Glutamatergic neuron (in vitro differentiated cells): ENCODE measurements around the gene TMEM170B. TPM values are rescaled to one million over a fixed set of nuclear protein-coding genes. Genes with fewer than 3 reads are reported as not detected.
A peak's percentile ranks its signal among the peaks of the same experiment; 100 is the strongest.

Source experiments
- DNase-seq: peaks from one replicate; pipeline ENCODE4 v3.0.0; 2022
- H3K27ac Mint-ChIP-seq: one replicate; pipeline ENCODE4 v1.8.0; 2020; ENCODE audit warnings: mild to moderate bottlenecking, mixed read lengths, inconsistent platforms; ENCODE audit not compliant: unreplicated experiment
- H3K27me3 Mint-ChIP-seq: one replicate; pipeline ENCODE4 v1.8.0; 2020; ENCODE audit warnings: mild to moderate bottlenecking, moderate library complexity, mixed read lengths, inconsistent platforms; ENCODE audit not compliant: unreplicated experiment
- H3K36me3 Mint-ChIP-seq: one replicate; pipeline ENCODE4 v1.8.0; 2020; ENCODE audit warnings: mild to moderate bottlenecking, mixed read lengths, inconsistent platforms; ENCODE audit not compliant: unreplicated experiment
- H3K4me1 Mint-ChIP-seq: one replicate; pipeline ENCODE4 v1.8.0; 2020; ENCODE audit warnings: mild to moderate bottlenecking, low read depth, mixed read lengths, inconsistent platforms; ENCODE audit not compliant: unreplicated experiment
- H3K4me3 Mint-ChIP-seq: one replicate; pipeline ENCODE4 v1.8.0; 2020; ENCODE audit warnings: mild to moderate bottlenecking, mixed read lengths, inconsistent platforms; ENCODE audit not compliant: unreplicated experiment
- H3K9me3 Mint-ChIP-seq: one replicate; pipeline ENCODE4 v1.8.0; 2020; ENCODE audit warnings: mild to moderate bottlenecking, moderate library complexity, mixed read lengths, inconsistent platforms; ENCODE audit not compliant: unreplicated experiment
- CTCF ChIP-seq: fragments of 200-600 bp; sonication (generic); IDR thresholded peaks from one replicate; pipeline ENCODE4 v1.5.0; 2021; ENCODE audit not compliant: partially characterized antibody, unreplicated experiment
- total RNA-seq: library from RNA; stranded (reverse); fragmentation: NEBNext Ultra II Directional; extraction: Animal tissue kit (Norgen Biotek cat#: 25700); gene quantifications from one replicate; pipeline ENCODE4 v1.2.1, GENCODE V29; 2021; ENCODE audit not compliant: unreplicated experiment

The TMEM170B gene
- total RNA-seq, 1 donor from 2014 or later = 11.0 TPM

- no peak for TF ChIP-seq CTCF
- Mint-ChIP-seq H3K36me3 (no peaks in the 10 kb centered on the region), H3K9me3 (peaks cover 2% of the 10 kb centered on the region), H3K27me3 (no peaks in the 10 kb centered on the region), H3K27ac (no peak overlapping the region), H3K4me3 (no peak overlapping the region), H3K4me1 (no peaks in the 10 kb centered on the region)
- no peak for DNase-seq
Measured at GRCh38 chr6:11493974-11494373, 43.6 kb upstream of the TMEM170B start.

- Mint-ChIP-seq H3K9me3 (peaks cover 2% of the 10 kb centered on the region), H3K4me1 (no peaks in the 10 kb centered on the region), H3K27me3 (no peaks in the 10 kb centered on the region), H3K4me3 (no peak overlapping the region), H3K27ac (no peak overlapping the region), H3K36me3 (no peaks in the 10 kb centered on the region)
- TF ChIP-seq CTCF = no peak
- no peak for DNase-seq
Measured at GRCh38 chr6:11494786-11495564, 42.6 kb upstream of the TMEM170B start.

GRCh38 chr6:11495565-11496145 is 41.9 kb upstream of the TMEM170B start:
- no peak for DNase-seq
- no peak for TF ChIP-seq CTCF
- H3K9me3 Mint-ChIP-seq = peaks cover 2% of the 10 kb centered on the region
- no peak overlapping the region for H3K4me3 Mint-ChIP-seq
- no peaks in the 10 kb centered on the region for H3K27me3 Mint-ChIP-seq
- H3K4me1 Mint-ChIP-seq = no peaks in the 10 kb centered on the region
- H3K36me3 Mint-ChIP-seq = no peaks in the 10 kb centered on the region
- no peak overlapping the region for H3K27ac Mint-ChIP-seq

- Mint-ChIP-seq H3K27ac (no peak overlapping the region), H3K36me3 (no peaks in the 10 kb centered on the region), H3K9me3 (peaks cover 2% of the 10 kb centered on the region), H3K4me1 (no peaks in the 10 kb centered on the region), H3K4me3 (no peak overlapping the region), H3K27me3 (no peaks in the 10 kb centered on the region)
- peak; percentile 45 for DNase-seq
- TF ChIP-seq CTCF = peak; percentile 85
Measured at GRCh38 chr6:11496152-11497060, 41.1 kb upstream of the TMEM170B start.
